Fibroblast of skin of back (primary cell): Measurements from ENCODE around the gene GMNN. TPM values are rescaled to one million over a fixed set of nuclear protein-coding genes. Genes with fewer than 3 reads are reported as not detected.
"Not testable (repeated sequence)": the region's sequence is repeated elsewhere in the genome, so short reads cannot be mapped to it uniquely, and the experiment has no call there.

ENCODE experiments used
- DNase-seq: peaks from one replicate; pipeline ENCODE4 v3.0.0-alpha.2; 2013
- polyA plus RNA-seq, 2 experiments: library from polyadenylated mRNA; unstranded; fragments of 120-200 nt; gene quantifications; one replicate each; pipeline ENCODE4 v1.2.1, GENCODE V29; 2013; ENCODE audit not compliant: insufficient read length in 2 of 2

GMNN gene
- 38.1 TPM for polyA plus RNA-seq (2013, experiment 1 of 2; ENCODE audit: insufficient read length)
- polyA plus RNA-seq (2013, experiment 2 of 2; ENCODE audit: insufficient read length), result 9.1 TPM

GRCh38 chr6:24774696-24775519, at the start of gene GMNN:
Gene GMNN (plus strand): TSS chr6:24774937. CDS start chr6:24777247, 2,310 bp downstream.
- peak; percentile 93 for DNase-seq

GRCh38 chr6:24730653-24731052, 44.1 kb upstream of the GMNN start:
- DNase-seq, result not testable (repeated sequence)

GRCh38 chr6:24731456-24732134, 43.1 kb upstream of the GMNN start:
- not testable (repeated sequence) for DNase-seq

DNA sequence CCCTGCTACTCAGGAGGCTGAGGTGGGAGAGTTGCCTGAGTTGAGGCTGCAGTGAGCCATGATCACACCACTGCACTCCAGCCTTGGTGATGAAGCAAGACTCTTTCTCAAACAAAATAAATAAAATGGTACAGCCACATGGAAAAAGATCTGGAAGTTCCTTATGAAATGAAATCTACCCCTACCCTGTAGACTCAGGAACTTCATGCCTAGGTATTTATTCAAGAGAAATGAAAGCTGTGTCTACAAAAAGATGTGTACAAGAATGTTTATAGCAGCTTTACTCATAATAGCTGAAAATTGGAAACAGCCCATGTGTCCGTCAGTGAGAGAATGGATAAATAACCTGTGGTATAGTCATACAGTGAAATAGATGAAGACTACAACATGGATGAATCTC, 40.6 kb upstream of the GMNN start:
- no peak for DNase-seq

DNA sequence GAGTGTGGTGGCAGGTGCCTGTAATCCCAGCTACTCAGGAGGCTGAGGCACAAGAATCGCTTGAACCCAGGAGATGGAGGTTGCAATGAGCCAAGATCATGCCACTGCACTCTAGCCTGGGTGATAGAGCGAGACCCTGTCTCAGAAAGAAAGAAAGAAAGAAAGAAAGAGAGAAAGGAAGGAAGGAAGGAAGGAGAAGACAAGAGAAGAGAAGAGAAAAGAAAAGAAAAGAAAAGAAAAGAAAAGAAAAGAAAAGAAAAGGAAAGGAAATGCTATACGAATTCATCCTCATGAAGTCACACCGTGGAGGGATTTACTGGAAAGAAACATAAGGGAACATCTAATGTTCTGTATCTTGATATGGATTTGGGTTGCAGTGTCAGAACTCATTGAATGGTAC, 40.0 kb upstream of the GMNN start:
- DNase-seq, result not testable (repeated sequence)

GRCh38 chr6:24738741-24739140, 36.0 kb upstream of the GMNN start:
- no peak for DNase-seq

- DNase-seq, result peak; percentile 71
Measured at GRCh38 chr6:24740861-24741260, 33.9 kb upstream of the GMNN start.

DNA sequence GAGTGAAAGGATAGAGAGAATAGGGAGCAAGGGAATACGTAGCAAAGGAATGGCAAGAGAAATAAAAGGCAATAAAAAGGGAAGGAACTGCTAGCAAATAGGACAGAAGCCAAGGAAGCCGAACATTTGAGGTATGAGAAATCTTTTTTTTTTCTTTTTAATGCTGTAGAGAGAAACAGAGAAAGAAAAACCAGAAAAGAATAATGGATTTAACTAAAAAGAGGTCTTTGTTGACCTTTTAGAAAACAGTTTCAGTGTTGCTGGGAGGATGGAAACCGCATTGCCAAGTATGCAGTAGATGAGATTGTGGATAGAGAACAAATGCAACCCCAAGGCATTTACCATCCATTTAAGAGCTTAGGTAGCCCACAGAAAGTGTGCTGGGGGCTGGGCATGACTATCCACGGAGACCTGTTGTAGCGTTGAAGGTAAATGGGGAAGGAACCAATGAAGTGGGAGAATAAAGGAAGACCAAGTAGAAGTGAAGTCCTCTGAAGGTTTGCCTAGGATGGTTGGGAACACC, 32.5 kb upstream of the GMNN start:
- no peak for DNase-seq

- DNase-seq, result peak; percentile 97
Measured at GRCh38 chr6:24743265-24743943, 31.3 kb upstream of the GMNN start.

- DNase-seq, result no peak
Measured at GRCh38 chr6:24743944-24744335, 30.8 kb upstream of the GMNN start.

GRCh38 chr6:24744911-24745310, 29.8 kb upstream of the GMNN start:
- no peak for DNase-seq

DNA sequence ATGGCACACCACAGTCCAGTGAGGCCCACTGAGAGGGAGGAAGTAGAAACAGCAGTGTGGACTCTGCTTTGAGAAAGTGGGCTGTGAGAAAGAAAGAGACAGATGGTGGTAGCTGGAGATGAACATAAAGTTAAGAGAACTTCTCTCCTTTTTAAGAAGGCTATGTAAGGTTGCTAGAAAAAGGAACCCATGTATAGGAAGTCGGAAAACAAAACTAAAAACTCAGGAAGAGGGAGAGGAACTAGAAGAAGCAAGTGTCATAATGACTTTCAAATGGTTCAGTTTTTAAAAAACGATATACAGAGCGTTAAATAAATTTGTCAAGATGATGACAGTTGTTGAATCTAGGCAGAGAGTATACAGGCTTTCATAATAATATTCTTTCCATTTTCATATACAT, 25.4 kb upstream of the GMNN start:
- DNase-seq, result no peak

DNA sequence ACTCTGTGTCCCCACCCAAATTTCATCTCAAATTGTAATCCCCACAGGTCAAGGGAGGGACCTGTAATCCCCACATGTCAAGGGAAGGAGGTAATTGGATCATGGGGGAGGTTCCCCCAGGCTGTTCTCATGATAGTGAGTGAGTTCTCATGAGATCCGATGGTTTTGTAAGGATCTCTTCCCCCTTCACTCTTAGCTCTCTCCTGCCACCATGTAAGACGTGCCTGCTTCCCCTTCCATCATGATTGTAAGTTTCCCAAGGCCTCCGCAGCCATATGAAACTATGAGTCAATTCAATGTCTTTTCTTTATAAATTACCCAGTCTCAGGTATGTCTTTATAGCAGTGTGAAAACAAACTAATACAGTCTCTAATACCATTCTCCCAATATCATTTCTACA, 23.9 kb upstream of the GMNN start:
- not testable (repeated sequence) for DNase-seq

- DNase-seq, result no peak
Measured at GRCh38 chr6:24752503-24752902, 22.2 kb upstream of the GMNN start.

GRCh38 chr6:24752917-24753492, 21.7 kb upstream of the GMNN start:
- no peak for DNase-seq

DNA sequence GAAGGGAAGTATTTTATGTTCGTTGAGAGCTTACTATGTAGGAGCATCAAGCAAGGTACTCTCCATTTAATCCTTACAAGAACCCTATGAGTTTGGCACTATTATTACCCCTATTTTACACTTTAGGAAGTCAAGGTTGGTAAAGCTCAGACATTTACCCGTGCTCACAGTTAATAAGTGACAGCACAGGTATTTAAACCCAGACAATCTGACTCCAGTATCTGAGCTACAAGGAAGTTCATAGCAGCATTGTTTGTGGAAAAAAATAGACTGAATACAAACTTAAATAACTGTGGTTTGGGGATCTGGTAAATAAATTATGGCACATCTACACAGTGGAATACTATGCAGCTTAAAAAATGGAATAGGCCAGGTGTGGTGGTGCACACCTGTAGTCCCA, 21.2 kb upstream of the GMNN start:
- no peak for DNase-seq

DNA sequence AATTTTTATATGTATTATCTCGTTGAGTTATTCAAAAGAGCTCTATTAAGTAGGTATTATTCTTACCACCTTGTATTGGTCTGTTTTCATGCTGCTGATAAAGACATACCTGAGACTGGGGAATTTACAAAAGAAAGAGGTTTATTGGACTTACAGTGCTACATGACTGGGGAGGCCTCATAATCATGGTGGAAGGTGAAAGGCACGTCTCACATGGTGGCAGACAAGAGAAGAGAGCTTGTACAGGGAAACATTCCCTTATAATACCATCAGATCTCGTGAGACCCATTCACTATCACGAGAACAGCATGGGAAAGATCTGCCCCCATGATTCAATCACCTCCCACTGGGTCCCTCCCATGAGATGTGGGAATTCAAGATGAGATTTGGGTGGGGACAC, 20.4 kb upstream of the GMNN start:
- DNase-seq, result not testable (repeated sequence)

DNA sequence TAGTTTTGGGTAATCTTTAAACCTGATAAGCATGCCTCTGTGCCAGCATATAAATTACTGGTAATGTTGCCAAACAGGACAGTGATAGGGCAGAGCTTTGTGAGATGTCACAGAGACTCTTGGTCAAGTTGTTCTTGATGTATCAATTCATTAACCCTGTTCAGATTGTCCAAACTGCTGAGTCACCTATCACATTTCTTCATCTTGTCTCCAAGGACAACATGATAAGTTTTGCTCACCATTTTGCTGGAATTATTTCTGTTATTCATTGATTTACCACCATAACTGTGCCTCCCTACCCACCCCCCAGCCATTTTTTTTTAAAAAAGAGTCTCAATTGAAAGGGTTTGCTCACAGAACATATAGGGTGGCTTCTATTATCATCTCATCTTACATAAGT, 19.5 kb upstream of the GMNN start:
- DNase-seq, result no peak

DNA sequence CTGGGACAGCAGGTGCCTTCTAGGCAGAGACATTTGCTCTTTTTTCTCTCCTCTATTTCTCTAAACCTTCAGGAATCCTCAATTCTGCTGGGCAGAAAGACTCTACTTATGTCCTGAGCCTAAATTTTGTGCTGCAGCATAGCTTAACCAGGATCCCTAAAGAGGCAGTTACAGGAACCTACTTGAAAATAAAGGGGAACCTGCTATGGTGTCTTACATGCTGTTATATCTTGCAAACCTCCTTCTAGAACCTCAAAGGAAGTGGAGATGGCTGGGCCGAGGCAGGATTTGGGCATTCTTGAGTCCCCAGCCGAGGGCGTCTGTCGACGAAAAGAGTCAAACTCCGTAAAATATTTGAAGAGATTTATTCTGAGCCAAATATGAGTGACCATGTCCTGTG, 17.1 kb upstream of the GMNN start:
- no peak for DNase-seq

DNA sequence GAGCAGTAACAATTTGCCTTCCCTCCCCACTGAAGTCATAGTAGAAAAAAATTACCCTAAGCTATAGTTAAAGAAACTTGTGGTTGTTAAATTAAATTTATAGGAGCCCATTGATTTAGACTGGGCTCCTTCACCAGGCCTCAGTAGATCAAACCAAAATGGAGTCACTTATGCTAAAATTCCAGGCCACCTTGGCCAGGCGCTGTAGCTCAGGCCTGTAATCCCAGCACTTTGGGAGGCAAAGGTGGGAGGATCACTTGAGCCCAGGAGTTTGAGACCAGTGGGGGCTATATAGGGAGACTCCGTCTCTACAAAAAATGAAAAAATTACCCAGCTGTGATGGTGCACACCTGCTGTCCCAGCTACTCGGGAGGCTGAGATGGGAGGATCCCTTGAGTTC, 15.0 kb upstream of the GMNN start:
- DNase-seq, result no peak

DNA sequence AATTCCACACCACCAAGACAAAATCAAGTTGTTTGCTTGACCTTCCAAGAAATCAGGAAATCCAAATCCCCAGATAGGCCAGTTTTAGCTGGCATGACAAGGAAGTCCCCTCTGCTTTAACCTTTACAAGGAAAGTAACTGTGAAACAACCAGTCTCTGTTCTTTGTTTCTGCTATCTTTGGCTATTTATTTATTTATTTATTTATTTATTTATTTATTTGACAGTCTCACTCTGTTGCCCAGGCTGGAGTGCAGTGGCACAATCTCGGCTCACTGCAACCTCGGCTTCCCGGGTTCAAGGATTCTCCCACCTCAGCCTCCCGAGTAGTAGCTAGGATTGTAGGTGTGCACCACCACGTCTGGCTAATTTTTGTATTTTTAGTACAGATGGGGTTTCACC, 14.5 kb upstream of the GMNN start:
- DNase-seq, result no peak

- no peak for DNase-seq
Measured at GRCh38 chr6:24761193-24761835, 13.4 kb upstream of the GMNN start.
